ENCODE measurements around the gene LCN15.

GRCh38 chr9:136720251-136720897 is 43.9 kb downstream of the LCN15 start:
- TF ChIP-seq HDAC6 (IDR thresholded peaks at IDR 0.05; ENCODE audit: low read depth, low read length) (no peak), ZNF317 (CRISPR knock-in tag; IDR thresholded peaks at IDR 0.05) (no peak), ZBTB21 (CRISPR knock-in tag; IDR thresholded peaks at IDR 0.05) (no peak)
- TF ChIP-seq, protein P1, sequence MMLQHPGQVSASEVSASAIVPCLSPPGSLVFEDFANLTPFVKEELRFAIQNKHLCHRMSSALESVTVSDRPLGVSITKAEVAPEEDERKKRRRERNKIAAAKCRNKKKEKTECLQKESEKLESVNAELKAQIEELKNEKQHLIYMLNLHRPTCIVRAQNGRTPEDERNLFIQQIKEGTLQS (CRISPR knock-in tag; IDR thresholded peaks at IDR 0.05): no peak
